Gastrocnemius medialis (tissue), 4 donors: ENCODE data around the gene FNDC1.

Experiments
- POLR2A ChIP-seq, 2 donors: fragments of 450-650 bp; IDR thresholded peaks; one replicate each; pipeline ENCODE4 v1.6.1; 2017; ENCODE audit warnings: antibody characterized with exemption in 2 of 2, mild to moderate bottlenecking in 2 of 2, moderate library complexity in 2 of 2
- TF ChIP-seq, protein P1 (sequence below), 5 experiments: fragments of 450-650 bp in 3 of 5; fragments of 200-600 bp in 2 of 5; sonication (generic) in 2 of 5; IDR thresholded peaks in 4 of 5; conservative IDR thresholded peaks in 1 of 5; 1 replicate in 4 of 5; 2 replicates in 1 of 5; pipeline ENCODE4 v1.5.1; 2016 to 2019; ENCODE audit warnings: antibody characterized with exemption in 5 of 5, mild to moderate bottlenecking in 3 of 5, moderate library complexity in 3 of 5

DNA sequence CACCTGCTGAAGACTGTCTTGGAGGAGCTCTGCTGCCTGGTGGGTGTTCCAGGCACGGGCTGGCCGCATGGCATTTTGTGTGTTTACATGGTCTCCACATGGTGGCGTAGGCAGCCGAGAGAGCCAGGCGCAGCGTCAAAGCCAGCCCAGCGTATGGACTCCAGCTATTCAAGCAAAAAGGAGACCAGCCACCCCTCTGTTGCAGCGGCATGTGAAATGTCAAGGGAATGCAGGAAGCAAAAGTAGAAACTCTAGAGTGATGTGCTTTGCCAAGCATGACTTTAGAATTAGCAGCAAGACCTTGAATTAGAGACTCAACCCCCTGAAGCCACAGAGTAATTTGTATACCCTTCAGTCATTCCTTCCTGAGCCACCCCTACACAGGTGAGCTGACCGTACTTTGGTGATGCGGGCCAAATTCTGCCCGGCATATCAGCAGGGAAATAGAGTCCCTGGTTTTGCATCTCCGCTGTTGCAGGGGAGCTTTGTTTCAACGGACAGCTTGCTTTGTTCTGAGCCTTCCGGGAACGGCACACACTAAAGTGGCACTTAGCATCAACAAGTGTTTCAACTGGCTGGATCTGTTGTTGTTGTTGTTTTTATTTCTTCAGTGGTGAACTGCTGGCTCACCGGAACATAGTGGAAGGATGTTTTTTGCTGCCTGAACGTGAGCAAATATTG is 48.5 kb downstream of the FNDC1 start:
- TF ChIP-seq POLR2A (IDR thresholded peaks at IDR 0.05): no peak
- TF ChIP-seq, protein P1, sequence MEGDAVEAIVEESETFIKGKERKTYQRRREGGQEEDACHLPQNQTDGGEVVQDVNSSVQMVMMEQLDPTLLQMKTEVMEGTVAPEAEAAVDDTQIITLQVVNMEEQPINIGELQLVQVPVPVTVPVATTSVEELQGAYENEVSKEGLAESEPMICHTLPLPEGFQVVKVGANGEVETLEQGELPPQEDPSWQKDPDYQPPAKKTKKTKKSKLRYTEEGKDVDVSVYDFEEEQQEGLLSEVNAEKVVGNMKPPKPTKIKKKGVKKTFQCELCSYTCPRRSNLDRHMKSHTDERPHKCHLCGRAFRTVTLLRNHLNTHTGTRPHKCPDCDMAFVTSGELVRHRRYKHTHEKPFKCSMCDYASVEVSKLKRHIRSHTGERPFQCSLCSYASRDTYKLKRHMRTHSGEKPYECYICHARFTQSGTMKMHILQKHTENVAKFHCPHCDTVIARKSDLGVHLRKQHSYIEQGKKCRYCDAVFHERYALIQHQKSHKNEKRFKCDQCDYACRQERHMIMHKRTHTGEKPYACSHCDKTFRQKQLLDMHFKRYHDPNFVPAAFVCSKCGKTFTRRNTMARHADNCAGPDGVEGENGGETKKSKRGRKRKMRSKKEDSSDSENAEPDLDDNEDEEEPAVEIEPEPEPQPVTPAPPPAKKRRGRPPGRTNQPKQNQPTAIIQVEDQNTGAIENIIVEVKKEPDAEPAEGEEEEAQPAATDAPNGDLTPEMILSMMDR (IDR thresholded peaks at IDR 0.05 in 4 of 5, conservative IDR thresholded peaks at IDR 0.05 in 1 of 5): no peak
